GM23338 (cell line): ENCODE results near the gene FASTK. TPM values are rescaled to one million over a fixed set of nuclear protein-coding genes. Genes with fewer than 3 reads are reported as not detected.

Experiments used
- ATAC-seq: fragments of 200-7000 bp; cut with Tn5 transposase; 3 replicates; pipeline ENCODE4 v1.9.1; 2020
- DNase-seq: peaks from one replicate; pipeline ENCODE4 v3.0.0-alpha.2; 2015; ENCODE audit warnings: low spot score
- H2AFZ ChIP-seq: fragments of 200-600 bp; sonication (generic); 2 replicates; pipeline ENCODE4 v1.8.0; 2016; ENCODE audit warnings: antibody characterized with exemption, mild to moderate bottlenecking, moderate library complexity
- H3F3A ChIP-seq: fragments of 200-600 bp; sonication (generic); replicated peaks from 2 replicates; pipeline ENCODE4 v1.8.0; 2017; ENCODE audit warnings: antibody characterized with exemption, mixed run types, low read depth
- H3K27ac ChIP-seq: fragments of 200-600 bp; sonication (generic); 2 replicates; pipeline ENCODE4 v1.6.1; 2016; ENCODE audit warnings: low read depth
- H3K27me3 ChIP-seq: fragments of 200-600 bp; sonication (generic); 2 replicates; pipeline ENCODE4 v1.8.0; 2016; ENCODE audit warnings: mild to moderate bottlenecking, mixed run types, moderate library complexity; ENCODE audit not compliant: insufficient read depth
- H3K36me3 ChIP-seq: fragments of 200-600 bp; sonication (generic); 2 replicates; pipeline ENCODE4 v1.8.0; 2016; ENCODE audit warnings: mild to moderate bottlenecking; ENCODE audit not compliant: insufficient read depth
- H3K4me1 ChIP-seq: fragments of 200-600 bp; sonication (generic); 2 replicates; pipeline ENCODE4 v1.8.0; 2016; ENCODE audit warnings: mild to moderate bottlenecking, moderate library complexity; ENCODE audit not compliant: insufficient read depth
- H3K4me2 ChIP-seq: fragments of 200-600 bp; sonication (generic); 2 replicates; pipeline ENCODE4 v1.7.1; 2017; ENCODE audit warnings: mixed run types
- H3K4me3 ChIP-seq: fragments of 200-600 bp; sonication (generic); 2 replicates; pipeline ENCODE4 v1.6.1; 2016; ENCODE audit warnings: mixed run types
- H3K79me2 ChIP-seq: fragments of 200-600 bp; sonication (generic); replicated peaks from 2 replicates; pipeline ENCODE4 v1.8.0; 2017; ENCODE audit warnings: mild to moderate bottlenecking; ENCODE audit not compliant: insufficient read depth
- H3K9me2 ChIP-seq: fragments of 200-600 bp; sonication (generic); 2 replicates; pipeline ENCODE4 v1.8.0; 2017; ENCODE audit not compliant: insufficient read depth
- H4K20me1 ChIP-seq: fragments of 200-600 bp; sonication (generic); replicated peaks from 2 replicates; pipeline ENCODE4 v1.8.0; 2017; ENCODE audit warnings: mild to moderate bottlenecking; ENCODE audit not compliant: insufficient read depth
- H3K27ac Mint-ChIP-seq: 2 replicates; pipeline ENCODE4 v1.8.0; 2020; ENCODE audit warnings: inconsistent platforms, mild to moderate bottlenecking, moderate library complexity, mixed read lengths
- H3K27me3 Mint-ChIP-seq: 3 replicates; pipeline ENCODE4 v1.8.0; 2022; ENCODE audit warnings: low read depth, mild to moderate bottlenecking, moderate library complexity, mixed read lengths, inconsistent platforms; ENCODE audit not compliant: insufficient read depth, poor library complexity
- H3K36me3 Mint-ChIP-seq: 3 replicates; pipeline ENCODE4 v1.8.0; 2021; ENCODE audit warnings: low read depth, mild to moderate bottlenecking, inconsistent platforms, moderate library complexity, mixed read lengths
- H3K4me1 Mint-ChIP-seq: 3 replicates; pipeline ENCODE4 v1.8.0; 2020; ENCODE audit warnings: mild to moderate bottlenecking, inconsistent platforms, mixed read lengths
- H3K4me3 Mint-ChIP-seq: 3 replicates; pipeline ENCODE4 v1.8.0; 2021; ENCODE audit warnings: moderate library complexity, mild to moderate bottlenecking, inconsistent platforms, mixed read lengths
- H3K9me3 Mint-ChIP-seq: 3 replicates; pipeline ENCODE4 v1.8.0; 2020; ENCODE audit warnings: moderate library complexity, mild to moderate bottlenecking, inconsistent platforms, mixed read lengths
- CREB1 ChIP-seq: fragments of 250-450 bp; sonication (Bioruptor Pico); IDR thresholded peaks from 2 replicates; pipeline ENCODE4 v1.5.0; 2020; ENCODE audit warnings: low read depth, mild to moderate bottlenecking, moderate library complexity
- CTCF ChIP-seq, 2 experiments: fragments of 200-600 bp in 1 of 2; sonication (generic) in 1 of 2; conservative IDR thresholded peaks; 2 replicates each; pipeline versions ENCODE4 v1.5.1 to v1.6.1; 2016 to 2017; ENCODE audit warnings: antibody characterized with exemption in 2 of 2, low read depth in 2 of 2, mild to moderate bottlenecking in 2 of 2, moderate library complexity in 1 of 2
- EZH2 ChIP-seq: fragments of 200-600 bp; sonication (generic); IDR thresholded peaks from one replicate; pipeline ENCODE4 v1.8.0; 2017; ENCODE audit warnings: antibody characterized with exemption, mild to moderate bottlenecking, low read depth; ENCODE audit not compliant: unreplicated experiment
- EZH2phosphoT487 ChIP-seq: fragments of 200-600 bp; sonication (generic); IDR thresholded peaks from one replicate; pipeline ENCODE4 v1.8.1; 2018; ENCODE audit warnings: antibody characterized with exemption; ENCODE audit not compliant: unreplicated experiment
- JUNB ChIP-seq: IDR thresholded peaks from one replicate; pipeline ENCODE4 v1.6.1; 2016; ENCODE audit warnings: antibody characterized with exemption; ENCODE audit not compliant: unreplicated experiment
- NANOG ChIP-seq: IDR thresholded peaks from 2 replicates; pipeline ENCODE4 v1.6.1; 2016; ENCODE audit warnings: antibody characterized with exemption, borderline replicate concordance
- POLR2AphosphoS5 ChIP-seq: IDR thresholded peaks from 2 replicates; pipeline ENCODE4 v1.6.1; 2016; ENCODE audit warnings: antibody characterized with exemption, low read depth
- STAT1 ChIP-seq: IDR thresholded peaks from one replicate; pipeline ENCODE4 v1.6.1; 2016; ENCODE audit warnings: antibody characterized with exemption; ENCODE audit not compliant: unreplicated experiment
- ZNF114 ChIP-seq: fragments of 250-450 bp; sonication (Bioruptor Pico); IDR thresholded peaks from 2 replicates; pipeline ENCODE4 v1.5.0; 2020; ENCODE audit warnings: mild to moderate bottlenecking, moderate library complexity
- ZNF331 ChIP-seq: fragments of 250-450 bp; sonication (Bioruptor Pico); IDR thresholded peaks from 2 replicates; pipeline ENCODE4 v1.5.0; 2020; ENCODE audit warnings: low read depth, mild to moderate bottlenecking, moderate library complexity
- polyA plus RNA-seq: library from polyadenylated mRNA; unstranded; fragments of >200 nt; fragmentation: Nextera tagmentation; extraction: Ambion mirVana; gene quantifications from 2 replicates; pipeline ENCODE4 v1.2.1, GENCODE V29; 2016
- total RNA-seq: library from RNA; depleted of rRNA; stranded (reverse); fragments of >200 nt; shearing (Covaris generic); gene quantifications from 2 replicates; pipeline ENCODE4 v1.2.3, GENCODE V29; 2014
- TF ChIP-seq, protein P1 (sequence below): fragments of 250-450 bp; sonication (Bioruptor Pico); IDR thresholded peaks from 2 replicates; pipeline ENCODE4 v1.5.0; 2020; ENCODE audit warnings: mild to moderate bottlenecking, moderate library complexity
- TF ChIP-seq, protein P2 (sequence below): IDR thresholded peaks from 2 replicates; pipeline ENCODE4 v1.6.1; 2016; ENCODE audit warnings: antibody characterized with exemption
- TF ChIP-seq, protein P3 (sequence below): IDR thresholded peaks from one replicate; pipeline ENCODE4 v1.6.1; 2018; ENCODE audit warnings: antibody characterized with exemption; ENCODE audit not compliant: unreplicated experiment

Gene FASTK
- total and polyA plus RNA-seq, 2 experiments from 2014 or later: 37.4 to 57.4 TPM

DNA sequence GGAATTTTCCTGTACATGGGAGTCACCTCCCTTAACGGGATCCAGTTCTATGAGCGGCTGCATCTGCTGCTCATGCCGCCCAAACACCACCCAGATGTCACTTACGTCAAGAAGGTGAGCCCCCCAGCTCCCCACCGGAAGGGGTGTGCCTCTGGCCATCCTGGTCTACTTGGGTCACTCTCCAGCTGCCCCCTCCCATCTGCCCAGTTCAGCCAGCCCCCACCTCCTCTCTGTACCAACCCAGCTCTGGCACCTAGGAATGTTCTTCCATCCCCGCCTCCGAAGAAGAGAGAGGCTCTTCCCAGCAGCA is 5.0 kb downstream of the FASTK start:
- Mint-ChIP-seq H3K9me3 (peaks cover 2% of the 10 kb centered on the region; the same call in 1 of the 3 replicates), H3K4me3 (no peak overlapping the region; the same call in 2 of the 3 replicates), H3K27ac (no peak overlapping the region; the same call in 1 of the 2 replicates), H3K4me1 (peaks cover 29% of the 10 kb centered on the region), H3K36me3 (peaks cover 43% of the 10 kb centered on the region), H3K27me3 (peaks cover 26% of the 10 kb centered on the region)
- no peak for ATAC-seq
- no peak for DNase-seq
- H3K4me2 ChIP-seq: no peak overlapping the region
- no peak overlapping the region for H2AFZ ChIP-seq
- no peak for TF ChIP-seq CTCF (conservative IDR thresholded peaks at IDR 0.05; ENCODE audit: low read depth in 2 of 2)
- TF ChIP-seq ZNF114 (CRISPR knock-in tag): no peak
- TF ChIP-seq, protein P1, sequence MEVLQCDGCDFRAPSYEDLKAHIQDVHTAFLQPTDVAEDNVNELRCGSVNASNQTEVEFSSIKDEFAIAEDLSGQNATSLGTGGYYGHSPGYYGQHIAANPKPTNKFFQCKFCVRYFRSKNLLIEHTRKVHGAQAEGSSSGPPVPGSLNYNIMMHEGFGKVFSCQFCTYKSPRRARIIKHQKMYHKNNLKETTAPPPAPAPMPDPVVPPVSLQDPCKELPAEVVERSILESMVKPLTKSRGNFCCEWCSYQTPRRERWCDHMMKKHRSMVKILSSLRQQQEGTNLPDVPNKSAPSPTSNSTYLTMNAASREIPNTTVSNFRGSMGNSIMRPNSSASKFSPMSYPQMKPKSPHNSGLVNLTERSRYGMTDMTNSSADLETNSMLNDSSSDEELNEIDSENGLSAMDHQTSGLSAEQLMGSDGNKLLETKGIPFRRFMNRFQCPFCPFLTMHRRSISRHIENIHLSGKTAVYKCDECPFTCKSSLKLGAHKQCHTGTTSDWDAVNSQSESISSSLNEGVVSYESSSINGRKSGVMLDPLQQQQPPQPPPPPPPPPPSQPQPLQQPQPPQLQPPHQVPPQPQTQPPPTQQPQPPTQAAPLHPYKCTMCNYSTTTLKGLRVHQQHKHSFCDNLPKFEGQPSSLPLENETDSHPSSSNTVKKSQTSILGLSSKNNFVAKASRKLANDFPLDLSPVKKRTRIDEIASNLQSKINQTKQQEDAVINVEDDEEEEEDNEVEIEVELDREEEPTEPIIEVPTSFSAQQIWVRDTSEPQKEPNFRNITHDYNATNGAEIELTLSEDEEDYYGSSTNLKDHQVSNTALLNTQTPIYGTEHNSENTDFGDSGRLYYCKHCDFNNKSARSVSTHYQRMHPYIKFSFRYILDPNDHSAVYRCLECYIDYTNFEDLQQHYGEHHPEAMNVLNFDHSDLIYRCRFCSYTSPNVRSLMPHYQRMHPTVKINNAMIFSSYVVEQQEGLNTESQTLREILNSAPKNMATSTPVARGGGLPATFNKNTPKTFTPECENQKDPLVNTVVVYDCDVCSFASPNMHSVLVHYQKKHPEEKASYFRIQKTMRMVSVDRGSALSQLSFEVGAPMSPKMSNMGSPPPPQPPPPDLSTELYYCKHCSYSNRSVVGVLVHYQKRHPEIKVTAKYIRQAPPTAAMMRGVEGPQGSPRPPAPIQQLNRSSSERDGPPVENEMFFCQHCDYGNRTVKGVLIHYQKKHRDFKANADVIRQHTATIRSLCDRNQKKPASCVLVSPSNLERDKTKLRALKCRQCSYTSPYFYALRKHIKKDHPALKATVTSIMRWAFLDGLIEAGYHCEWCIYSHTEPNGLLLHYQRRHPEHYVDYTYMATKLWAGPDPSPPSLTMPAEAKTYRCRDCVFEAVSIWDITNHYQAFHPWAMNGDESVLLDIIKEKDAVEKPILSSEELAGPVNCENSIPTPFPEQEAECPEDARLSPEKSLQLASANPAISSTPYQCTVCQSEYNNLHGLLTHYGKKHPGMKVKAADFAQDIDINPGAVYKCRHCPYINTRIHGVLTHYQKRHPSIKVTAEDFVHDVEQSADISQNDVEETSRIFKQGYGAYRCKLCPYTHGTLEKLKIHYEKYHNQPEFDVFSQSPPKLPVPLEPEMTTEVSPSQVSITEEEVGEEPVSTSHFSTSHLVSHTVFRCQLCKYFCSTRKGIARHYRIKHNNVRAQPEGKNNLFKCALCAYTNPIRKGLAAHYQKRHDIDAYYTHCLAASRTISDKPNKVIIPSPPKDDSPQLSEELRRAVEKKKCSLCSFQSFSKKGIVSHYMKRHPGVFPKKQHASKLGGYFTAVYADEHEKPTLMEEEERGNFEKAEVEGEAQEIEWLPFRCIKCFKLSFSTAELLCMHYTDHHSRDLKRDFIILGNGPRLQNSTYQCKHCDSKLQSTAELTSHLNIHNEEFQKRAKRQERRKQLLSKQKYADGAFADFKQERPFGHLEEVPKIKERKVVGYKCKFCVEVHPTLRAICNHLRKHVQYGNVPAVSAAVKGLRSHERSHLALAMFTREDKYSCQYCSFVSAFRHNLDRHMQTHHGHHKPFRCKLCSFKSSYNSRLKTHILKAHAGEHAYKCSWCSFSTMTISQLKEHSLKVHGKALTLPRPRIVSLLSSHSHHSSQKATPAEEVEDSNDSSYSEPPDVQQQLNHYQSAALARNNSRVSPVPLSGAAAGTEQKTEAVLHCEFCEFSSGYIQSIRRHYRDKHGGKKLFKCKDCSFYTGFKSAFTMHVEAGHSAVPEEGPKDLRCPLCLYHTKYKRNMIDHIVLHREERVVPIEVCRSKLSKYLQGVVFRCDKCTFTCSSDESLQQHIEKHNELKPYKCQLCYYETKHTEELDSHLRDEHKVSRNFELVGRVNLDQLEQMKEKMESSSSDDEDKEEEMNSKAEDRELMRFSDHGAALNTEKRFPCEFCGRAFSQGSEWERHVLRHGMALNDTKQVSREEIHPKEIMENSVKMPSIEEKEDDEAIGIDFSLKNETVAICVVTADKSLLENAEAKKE (CRISPR knock-in tag): no peak
- TF ChIP-seq, protein P2, sequence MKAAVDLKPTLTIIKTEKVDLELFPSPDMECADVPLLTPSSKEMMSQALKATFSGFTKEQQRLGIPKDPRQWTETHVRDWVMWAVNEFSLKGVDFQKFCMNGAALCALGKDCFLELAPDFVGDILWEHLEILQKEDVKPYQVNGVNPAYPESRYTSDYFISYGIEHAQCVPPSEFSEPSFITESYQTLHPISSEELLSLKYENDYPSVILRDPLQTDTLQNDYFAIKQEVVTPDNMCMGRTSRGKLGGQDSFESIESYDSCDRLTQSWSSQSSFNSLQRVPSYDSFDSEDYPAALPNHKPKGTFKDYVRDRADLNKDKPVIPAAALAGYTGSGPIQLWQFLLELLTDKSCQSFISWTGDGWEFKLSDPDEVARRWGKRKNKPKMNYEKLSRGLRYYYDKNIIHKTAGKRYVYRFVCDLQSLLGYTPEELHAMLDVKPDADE: no peak
- TF ChIP-seq, protein P3, sequence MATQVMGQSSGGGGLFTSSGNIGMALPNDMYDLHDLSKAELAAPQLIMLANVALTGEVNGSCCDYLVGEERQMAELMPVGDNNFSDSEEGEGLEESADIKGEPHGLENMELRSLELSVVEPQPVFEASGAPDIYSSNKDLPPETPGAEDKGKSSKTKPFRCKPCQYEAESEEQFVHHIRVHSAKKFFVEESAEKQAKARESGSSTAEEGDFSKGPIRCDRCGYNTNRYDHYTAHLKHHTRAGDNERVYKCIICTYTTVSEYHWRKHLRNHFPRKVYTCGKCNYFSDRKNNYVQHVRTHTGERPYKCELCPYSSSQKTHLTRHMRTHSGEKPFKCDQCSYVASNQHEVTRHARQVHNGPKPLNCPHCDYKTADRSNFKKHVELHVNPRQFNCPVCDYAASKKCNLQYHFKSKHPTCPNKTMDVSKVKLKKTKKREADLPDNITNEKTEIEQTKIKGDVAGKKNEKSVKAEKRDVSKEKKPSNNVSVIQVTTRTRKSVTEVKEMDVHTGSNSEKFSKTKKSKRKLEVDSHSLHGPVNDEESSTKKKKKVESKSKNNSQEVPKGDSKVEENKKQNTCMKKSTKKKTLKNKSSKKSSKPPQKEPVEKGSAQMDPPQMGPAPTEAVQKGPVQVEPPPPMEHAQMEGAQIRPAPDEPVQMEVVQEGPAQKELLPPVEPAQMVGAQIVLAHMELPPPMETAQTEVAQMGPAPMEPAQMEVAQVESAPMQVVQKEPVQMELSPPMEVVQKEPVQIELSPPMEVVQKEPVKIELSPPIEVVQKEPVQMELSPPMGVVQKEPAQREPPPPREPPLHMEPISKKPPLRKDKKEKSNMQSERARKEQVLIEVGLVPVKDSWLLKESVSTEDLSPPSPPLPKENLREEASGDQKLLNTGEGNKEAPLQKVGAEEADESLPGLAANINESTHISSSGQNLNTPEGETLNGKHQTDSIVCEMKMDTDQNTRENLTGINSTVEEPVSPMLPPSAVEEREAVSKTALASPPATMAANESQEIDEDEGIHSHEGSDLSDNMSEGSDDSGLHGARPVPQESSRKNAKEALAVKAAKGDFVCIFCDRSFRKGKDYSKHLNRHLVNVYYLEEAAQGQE: no peak
- TF ChIP-seq JUNB: no peak
- TF ChIP-seq ZNF331 (CRISPR knock-in tag): no peak
- no peak for TF ChIP-seq NANOG
- no peak for TF ChIP-seq EZH2phosphoT487
- no peak for TF ChIP-seq POLR2AphosphoS5
- no peak for TF ChIP-seq STAT1
- no peak for TF ChIP-seq CREB1 (CRISPR knock-in tag)
- no peak for TF ChIP-seq EZH2
- H3K4me3 ChIP-seq: no peak overlapping the region
- H3K27me3 ChIP-seq: no peaks in the 10 kb centered on the region
- H3K9me2 ChIP-seq: no peaks in the 10 kb centered on the region
- H3K4me1 ChIP-seq: peaks cover 25% of the 10 kb centered on the region
- H3K79me2 ChIP-seq: peaks cover 6% of the 10 kb centered on the region; the same call in 1 of the 2 replicates
- 0 out of 2 replicates have a peak, but pooled peaks cover 15% of the 10 kb centered on the region for H3F3A ChIP-seq
- H4K20me1 ChIP-seq: peaks cover 12% of the 10 kb centered on the region
- peaks cover 5% of the 10 kb centered on the region; the same call in 1 of the 2 replicates for H3K36me3 ChIP-seq
- H3K27ac ChIP-seq: no peak overlapping the region
